ENCODE measurements around the gene NUDT2.
A peak's percentile ranks its signal among the peaks of the same experiment; 100 is the strongest.

NUDT2 gene

DNA sequence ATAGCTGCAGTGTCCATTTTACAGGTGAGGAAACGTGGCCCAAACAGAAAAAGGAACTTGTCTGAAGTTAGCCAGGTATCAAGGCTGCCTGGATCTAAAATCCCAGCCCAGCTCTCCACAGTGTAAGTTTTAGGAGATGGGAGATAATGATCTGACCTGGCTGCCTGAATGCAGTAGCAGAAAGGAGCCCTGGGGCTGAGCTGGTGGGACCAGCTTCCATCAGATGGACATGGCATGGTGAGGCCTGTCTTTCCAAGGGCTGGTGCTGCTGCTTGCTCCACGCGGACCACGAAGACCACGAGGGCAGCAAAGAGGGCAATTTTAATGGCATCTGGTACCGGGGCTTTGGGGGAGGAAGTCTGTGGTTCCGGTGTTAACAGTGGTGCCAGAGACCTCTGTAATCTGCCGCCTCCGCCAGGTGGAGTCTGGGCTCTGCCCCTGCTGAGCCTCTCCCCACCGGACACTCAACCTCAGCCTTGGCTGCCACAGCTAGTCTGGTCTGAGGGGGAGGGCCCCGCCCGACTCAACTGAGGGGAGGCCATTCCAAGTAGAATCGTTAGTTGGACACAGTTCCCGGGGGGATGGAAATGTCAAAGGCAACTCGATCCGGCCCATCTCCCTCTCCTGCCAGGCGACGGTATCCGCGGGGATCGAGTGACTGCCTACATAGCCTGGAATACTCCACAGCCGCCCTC, 46.7 kb downstream of the NUDT2 start:
- TF ChIP-seq, protein P1, sequence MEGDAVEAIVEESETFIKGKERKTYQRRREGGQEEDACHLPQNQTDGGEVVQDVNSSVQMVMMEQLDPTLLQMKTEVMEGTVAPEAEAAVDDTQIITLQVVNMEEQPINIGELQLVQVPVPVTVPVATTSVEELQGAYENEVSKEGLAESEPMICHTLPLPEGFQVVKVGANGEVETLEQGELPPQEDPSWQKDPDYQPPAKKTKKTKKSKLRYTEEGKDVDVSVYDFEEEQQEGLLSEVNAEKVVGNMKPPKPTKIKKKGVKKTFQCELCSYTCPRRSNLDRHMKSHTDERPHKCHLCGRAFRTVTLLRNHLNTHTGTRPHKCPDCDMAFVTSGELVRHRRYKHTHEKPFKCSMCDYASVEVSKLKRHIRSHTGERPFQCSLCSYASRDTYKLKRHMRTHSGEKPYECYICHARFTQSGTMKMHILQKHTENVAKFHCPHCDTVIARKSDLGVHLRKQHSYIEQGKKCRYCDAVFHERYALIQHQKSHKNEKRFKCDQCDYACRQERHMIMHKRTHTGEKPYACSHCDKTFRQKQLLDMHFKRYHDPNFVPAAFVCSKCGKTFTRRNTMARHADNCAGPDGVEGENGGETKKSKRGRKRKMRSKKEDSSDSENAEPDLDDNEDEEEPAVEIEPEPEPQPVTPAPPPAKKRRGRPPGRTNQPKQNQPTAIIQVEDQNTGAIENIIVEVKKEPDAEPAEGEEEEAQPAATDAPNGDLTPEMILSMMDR (IDR thresholded peaks at IDR 0.05; ENCODE audit: low read depth, low read length, missing control alignments), result peak; percentile 31
- DNase-seq (ENCODE audit: low read depth), result no peak
- H3K4me3 ChIP-seq (ENCODE audit: low read depth, low read length), result peak overlapping the region; percentile 58

DNA sequence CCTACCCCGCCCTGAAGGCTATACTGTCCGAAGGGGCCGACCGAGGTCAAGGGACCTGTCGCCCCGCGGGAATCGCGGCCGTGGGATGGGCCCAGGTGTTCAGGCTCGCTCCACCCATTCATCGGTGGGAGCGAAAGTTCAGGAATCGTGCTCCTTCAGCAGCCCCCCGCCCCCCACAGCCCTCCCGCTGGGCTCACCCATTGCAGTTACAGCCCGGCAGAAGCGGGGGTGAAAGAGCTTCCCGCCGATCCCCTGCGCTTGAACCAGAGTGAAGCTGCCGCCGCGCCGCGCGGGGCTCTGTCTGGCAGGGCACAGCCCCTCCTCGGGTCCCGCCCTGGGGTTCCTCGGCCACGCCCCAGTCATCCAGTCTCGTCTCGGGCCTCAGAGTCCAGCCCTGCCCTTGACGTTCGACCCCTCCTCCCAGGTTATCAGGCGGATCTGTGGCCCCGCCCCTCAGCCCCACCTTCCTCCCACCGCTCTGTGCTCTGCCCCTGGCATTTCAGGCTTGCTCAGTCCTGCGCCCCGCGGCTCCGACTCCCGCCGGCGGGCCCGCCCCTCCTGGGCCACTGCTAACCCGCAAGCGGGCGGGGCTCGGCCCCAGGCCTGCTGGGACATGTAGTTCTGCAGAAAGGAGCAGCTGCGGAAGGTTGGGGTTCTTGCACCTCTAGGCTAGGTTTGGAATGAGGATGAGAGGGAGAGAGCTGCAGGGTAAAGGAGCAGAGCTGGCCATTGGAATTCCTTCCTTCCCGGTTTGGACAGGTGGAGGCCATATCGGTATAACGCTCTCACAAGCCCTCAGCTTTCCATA, 47.4 kb downstream of the NUDT2 start, which contains the start of gene MYORG:
Gene MYORG, minus strand, starts transcription at position 303 of the 808 bp plus-strand sequence. CDS start 3,955 bp downstream, outside the sequence.
- TF ChIP-seq, protein P1 (IDR thresholded peaks at IDR 0.05; ENCODE audit: low read depth, low read length, missing control alignments), result no peak
- DNase-seq (ENCODE audit: low read depth), result peak; percentile 85
- H3K4me3 ChIP-seq (ENCODE audit: low read depth, low read length), result peak within 1 kb of the TSS; percentile 58

DNA sequence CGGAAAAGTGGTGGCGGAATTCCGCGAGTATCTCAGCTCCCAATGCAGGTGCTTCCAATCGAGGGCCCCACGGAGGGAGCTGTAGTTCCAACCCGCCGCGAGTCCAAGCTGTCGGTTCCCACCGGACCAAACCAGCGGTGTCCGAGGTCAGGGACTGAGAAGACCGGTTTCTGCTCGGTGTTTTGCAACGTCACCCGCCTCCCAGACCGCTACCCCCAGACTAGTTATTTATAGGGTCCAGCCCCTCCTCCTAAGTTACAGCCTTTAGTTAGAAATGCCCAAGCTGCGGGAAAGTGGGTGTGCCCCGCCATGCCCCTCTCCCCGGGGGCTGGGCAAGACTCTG, 48.0 kb downstream of the NUDT2 start:
- peak overlapping the region; percentile 58 for H3K4me3 ChIP-seq (ENCODE audit: low read depth, low read length)
- DNase-seq (ENCODE audit: low read depth), result no peak
- TF ChIP-seq, protein P1 (IDR thresholded peaks at IDR 0.05; ENCODE audit: low read depth, low read length, missing control alignments), result no peak

DNA sequence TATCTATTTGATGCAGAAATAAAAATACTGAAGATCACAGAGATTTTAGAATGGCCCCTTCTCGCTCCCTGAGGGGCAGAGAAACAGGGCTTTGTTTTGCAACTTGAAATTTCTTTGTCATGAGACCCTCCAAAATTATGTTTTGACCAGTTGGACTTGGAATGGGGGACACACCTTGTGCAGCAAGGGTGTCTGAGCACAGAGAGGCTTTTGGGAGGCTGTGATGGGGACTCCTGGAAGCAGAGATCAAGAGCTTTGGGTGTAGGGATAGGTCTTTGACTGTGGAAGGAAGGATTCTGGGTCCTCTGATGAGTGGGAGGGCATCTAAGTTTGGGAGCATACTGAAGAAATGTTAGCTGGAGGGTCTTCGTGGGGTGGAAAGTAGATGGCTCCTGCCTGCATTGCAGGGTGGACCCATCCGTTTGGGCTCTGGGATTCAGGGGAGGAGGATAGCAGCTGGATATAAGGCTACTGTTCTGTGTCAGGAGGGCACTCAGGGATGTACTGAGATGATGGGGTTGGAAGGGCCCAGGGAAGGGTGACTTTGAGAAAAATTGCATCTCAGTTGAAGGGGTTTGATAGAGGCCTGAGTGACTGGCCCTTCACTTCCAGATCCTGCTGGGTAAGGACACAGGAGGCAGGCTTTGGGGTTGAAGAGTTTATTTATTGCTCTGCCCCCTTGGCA, 49.1 kb downstream of the NUDT2 start:
- no peak overlapping the region for H3K4me3 ChIP-seq (ENCODE audit: low read depth, low read length)
- DNase-seq (ENCODE audit: low read depth), result no peak
- TF ChIP-seq, protein P1 (IDR thresholded peaks at IDR 0.05; ENCODE audit: low read depth, low read length, missing control alignments), result no peak

DNA sequence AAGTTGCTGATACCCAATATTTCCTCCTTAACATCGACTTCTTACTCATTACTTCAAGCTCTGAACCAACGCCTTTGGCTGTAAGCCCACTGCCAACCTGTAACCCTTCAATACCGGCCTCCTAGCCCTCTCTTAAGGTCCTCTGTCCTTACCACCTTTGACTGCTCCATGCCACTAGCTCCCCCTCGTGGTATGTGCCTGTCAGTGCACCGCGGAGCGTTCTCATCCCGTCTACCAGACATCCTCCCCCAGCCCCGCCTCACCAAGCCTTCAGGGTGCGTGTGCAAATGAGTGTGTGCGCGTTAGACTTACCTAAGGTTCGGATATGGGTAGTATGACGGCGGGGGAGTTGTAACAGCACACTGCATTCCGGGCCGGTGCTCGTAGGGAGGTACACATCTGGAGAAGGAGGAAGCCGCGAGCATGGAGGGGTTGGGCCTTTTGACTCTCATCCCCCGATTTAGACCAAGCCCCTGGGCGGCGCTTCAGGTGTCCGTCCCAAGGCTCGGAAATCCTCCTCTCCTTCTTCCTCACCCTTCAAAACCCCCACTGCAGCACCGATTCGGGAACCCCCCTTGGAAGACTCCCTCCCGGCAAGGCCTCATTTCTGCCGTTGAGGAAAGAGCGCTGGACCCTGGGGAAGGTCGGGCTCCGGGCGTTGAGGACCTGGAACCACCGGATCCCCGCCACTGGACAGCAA, 50.1 kb downstream of the NUDT2 start:
- TF ChIP-seq, protein P1 (IDR thresholded peaks at IDR 0.05; ENCODE audit: low read depth, low read length, missing control alignments), result peak; percentile 99
- DNase-seq (ENCODE audit: low read depth), result peak; percentile 60
- peak overlapping the region; percentile 53 for H3K4me3 ChIP-seq (ENCODE audit: low read depth, low read length)

DNA sequence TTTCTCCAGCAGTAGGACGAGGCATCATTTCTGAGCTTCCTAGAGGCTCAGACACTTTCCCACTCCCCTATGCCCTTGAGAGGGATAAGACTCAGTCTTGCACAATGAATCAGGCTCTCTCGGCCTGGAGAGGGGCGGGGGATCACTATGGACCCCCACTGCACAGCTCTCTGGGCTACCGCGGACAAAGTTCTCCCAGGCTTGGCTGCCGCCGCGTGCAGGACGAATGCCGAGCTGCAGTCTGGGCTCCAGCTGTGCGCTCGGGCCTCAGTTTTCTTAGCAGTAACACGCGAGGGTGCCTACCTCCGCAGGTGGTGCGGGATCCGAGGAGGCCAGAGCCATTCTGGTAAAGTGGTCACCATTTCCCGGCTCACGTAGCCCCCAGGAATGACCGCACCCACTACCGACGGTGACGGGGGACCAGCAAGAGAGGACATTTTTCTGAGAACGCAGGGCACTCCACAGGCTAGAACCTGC, 50.7 kb downstream of the NUDT2 start:
- H3K4me3 ChIP-seq (ENCODE audit: low read depth, low read length), result peak overlapping the region; percentile 53
- DNase-seq (ENCODE audit: low read depth), result no peak
- TF ChIP-seq, protein P1 (IDR thresholded peaks at IDR 0.05; ENCODE audit: low read depth, low read length, missing control alignments), result no peak
